RPMI7951 (cell line): ENCODE results near the gene SPOUT1. TPM values are rescaled to one million over a fixed set of nuclear protein-coding genes. Genes with fewer than 3 reads are reported as not detected.

Source experiments
- DNase-seq: peaks from one replicate; pipeline ENCODE4 v3.0.0-alpha.2; 2012; ENCODE audit warnings: low read depth
- total RNA-seq: library from RNA; depleted of rRNA; stranded (reverse); fragments of >200 nt; shearing (Covaris generic); gene quantifications from 2 replicates; pipeline ENCODE4 v1.2.3, GENCODE V29; 2014; rRNA removed

Gene SPOUT1
- total RNA-seq, 1 experiment from 2014 or later: 20.4 TPM

DNA sequence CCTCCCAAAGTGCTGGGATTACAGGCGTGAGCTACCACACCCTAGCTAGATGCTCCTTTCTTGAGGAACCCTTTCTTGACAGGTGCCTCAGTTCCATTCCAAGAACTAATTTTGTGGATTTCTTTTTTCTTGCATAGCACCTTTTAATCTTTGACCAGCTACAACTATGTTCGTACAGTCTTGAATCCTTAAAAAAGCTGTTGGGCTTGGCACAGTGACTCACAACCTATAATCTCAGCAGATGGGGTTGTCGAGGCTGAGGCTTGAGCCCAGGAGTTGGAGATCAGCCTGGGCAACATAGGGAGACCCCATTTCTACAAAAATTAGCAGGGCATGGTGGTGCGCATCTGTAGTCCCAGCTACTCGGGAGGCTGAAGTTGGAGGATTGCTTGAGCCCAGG lies 56.5 kb downstream of the SPOUT1 start:
- DNase-seq: no peak

DNA sequence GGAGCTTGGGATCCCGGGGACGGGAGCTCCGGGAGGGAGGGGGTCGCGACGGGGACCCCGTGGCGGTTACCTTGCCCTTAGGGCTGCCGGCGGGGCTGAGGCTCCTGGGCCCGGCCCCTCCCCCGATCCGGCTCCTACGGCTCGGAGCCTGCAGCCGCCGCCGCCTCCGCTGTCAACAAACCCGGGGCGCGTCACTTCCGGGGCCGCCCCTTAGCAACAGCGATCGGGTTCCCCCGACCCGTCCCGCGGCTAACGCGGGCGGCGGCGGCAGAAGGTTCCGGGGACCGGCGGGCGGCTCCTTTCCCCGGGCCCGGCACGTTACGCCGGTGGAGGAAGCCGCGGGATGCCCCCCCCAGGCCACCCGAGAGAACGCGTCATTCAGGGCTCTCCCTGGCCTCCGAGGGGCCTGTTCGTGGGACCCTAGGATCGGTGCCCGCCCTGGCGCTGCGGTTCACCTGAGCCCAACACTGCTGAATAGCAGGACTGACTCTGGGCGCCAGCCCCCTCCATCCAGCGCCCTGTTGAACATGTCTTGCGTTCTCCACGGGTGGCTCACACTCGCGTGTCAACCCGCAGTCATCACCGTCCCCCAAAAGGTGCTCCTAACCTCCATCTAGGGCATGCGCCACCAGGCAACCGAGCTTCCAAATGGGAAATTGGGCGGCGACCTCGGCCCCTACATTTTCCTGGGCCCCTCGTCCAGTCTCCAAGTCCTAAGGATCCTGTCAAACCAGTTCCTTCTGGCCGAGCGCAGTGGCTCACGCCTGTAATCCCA lies 57.7 kb downstream of the SPOUT1 start, which contains the start of gene ZER1:
Gene ZER1 (minus strand): TSS at position 183 of the 775 bp plus-strand sequence. CDS start 16,362 bp downstream, outside the sequence.
- peak; percentile 85 for DNase-seq

DNA sequence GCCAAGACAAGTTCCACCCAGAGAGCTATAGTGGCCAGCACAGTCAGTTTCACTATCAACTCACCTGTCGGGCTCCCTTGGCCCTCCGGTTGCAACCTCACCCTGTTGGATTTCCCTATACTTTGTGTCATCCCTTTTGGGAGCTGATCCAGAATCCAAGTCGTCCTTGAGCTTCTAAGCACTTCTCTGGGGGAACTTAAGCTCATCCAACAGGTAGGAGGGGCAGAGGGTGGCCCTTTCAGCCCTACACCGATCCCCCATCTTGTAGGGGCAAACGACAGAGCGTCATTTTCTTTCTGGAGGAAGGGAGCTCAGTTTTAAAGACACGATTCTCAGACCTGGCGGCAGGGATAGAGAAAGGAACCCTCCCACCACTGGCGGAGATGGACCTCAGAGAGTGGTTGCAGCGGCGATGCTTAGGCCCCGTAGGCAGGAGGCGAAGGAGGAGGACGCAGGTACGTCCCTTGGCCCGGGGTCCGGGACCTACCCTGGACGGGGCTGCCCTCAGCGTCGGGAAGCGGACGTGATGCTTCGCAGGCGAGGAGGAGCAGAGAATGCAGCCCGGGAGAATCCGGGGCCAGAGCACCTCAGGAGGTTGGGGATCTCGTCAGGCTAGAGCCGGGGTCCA lies 58.4 kb downstream of the SPOUT1 start:
- peak; percentile 11 for DNase-seq

DNA sequence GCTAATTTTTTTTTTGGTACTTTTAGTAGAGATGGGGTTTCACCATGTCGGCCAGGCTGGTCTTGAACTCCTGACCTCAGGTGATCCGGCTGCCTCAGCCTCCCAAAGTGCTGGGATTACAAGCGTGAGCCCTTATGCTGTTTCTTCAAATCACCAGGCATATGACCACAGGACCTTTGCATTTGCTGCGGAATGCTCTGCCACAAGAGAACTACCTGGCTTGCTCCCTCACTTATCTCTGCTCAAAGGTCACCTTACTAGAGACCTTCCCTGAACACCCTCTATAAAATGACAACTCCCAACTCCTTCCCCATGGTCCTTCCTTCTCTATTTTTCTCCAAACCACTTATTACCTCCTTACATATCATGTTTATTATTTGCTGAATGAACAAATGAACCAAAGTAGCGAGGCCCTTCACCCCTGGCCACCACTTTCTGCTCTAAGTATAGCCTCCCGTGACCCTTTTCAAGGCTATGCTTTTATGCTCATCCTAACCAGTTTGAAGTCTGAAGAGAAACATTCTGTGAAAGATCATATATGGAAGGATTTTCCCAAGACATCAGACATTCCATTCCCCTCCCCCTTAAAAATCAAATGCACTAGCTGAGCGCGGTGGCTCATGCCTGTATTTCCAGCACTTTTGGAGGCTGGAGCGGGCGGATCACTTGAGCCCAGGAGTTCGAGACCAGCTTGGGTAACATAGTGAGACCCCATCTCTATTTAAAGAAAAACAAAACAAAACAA lies 59.1 kb downstream of the SPOUT1 start:
- DNase-seq: no peak

Other genes starting within 250 kb of the SPOUT1 start
- 81.0 and 116 TPM in 2 replicates for gene DYNC2I2, start 172.9 kb downstream of the SPOUT1 start, total RNA-seq
- gene SET, start 140.6 kb downstream of the SPOUT1 start, total RNA-seq: 266 and 329 TPM in 2 replicates
- 6.1 and 6.6 TPM in 2 replicates for gene PKN3, start 127.3 kb downstream of the SPOUT1 start, total RNA-seq
- gene ZDHHC12, start 105.7 kb downstream of the SPOUT1 start, total RNA-seq: 68.1 and 69.2 TPM in 2 replicates
- 13.7 and 15.4 TPM in 2 replicates for gene ZER1, start 57.9 kb downstream of the SPOUT1 start, total RNA-seq
- gene TBC1D13, start 42.5 kb downstream of the SPOUT1 start, total RNA-seq: 6.4 and 8.7 TPM in 2 replicates
- 21.8 and 22.9 TPM in 2 replicates for gene ENDOG, start 11.3 kb downstream of the SPOUT1 start, total RNA-seq
- gene KYAT1, start 52.2 kb upstream of the SPOUT1 start, total RNA-seq: 8.0 and 9.6 TPM in 2 replicates
- gene LRRC8A, start 52.3 kb upstream of the SPOUT1 start, total RNA-seq: 13.9 and 14.1 TPM in 2 replicates
- gene PHYHD1, start 91.2 kb upstream of the SPOUT1 start, total RNA-seq: 1.7 and 1.8 TPM in 2 replicates
- gene DOLK, start 117.8 kb upstream of the SPOUT1 start, total RNA-seq: 16.1 and 16.2 TPM in 2 replicates
- gene NUP188, start 117.9 kb upstream of the SPOUT1 start, total RNA-seq: 28.9 and 33.4 TPM in 2 replicates
- gene SH3GLB2, start 198.5 kb upstream of the SPOUT1 start, total RNA-seq: 25.2 and 28.2 TPM in 2 replicates
- gene MIGA2, start 206.8 kb upstream of the SPOUT1 start, total RNA-seq: 13.7 and 15.6 TPM in 2 replicates